Esophagus squamous epithelium (tissue), 4 donors: ENCODE measurements around the gene EHHADH.

Experiments used
- CTCF ChIP-seq, 6 experiments: fragments of 450-650 bp in 4 of 6; fragments of 200-600 bp in 2 of 6; sonication (generic) in 2 of 6; IDR thresholded peaks; one replicate each; pipeline ENCODE4 v1.5.1; 2016 to 2019; ENCODE audit warnings: antibody characterized with exemption in 6 of 6, mild to moderate bottlenecking in 4 of 6, moderate library complexity in 4 of 6
- POLR2A ChIP-seq, 4 donors: fragments of 450-650 bp; IDR thresholded peaks; one replicate each; pipeline ENCODE4 v1.6.1; 2017; ENCODE audit warnings: antibody characterized with exemption in 4 of 4, mild to moderate bottlenecking in 4 of 4, moderate library complexity in 3 of 4

GRCh38 chr3:185153171-185153771, 100.6 kb downstream of the EHHADH start:
- no peak for TF ChIP-seq CTCF (IDR thresholded peaks at IDR 0.05)
- no peak for TF ChIP-seq POLR2A (IDR thresholded peaks at IDR 0.05)
